Neural cell (in vitro differentiated cells): ENCODE measurements around the gene SPEG.

Experiments used
- MXI1 ChIP-seq: fragments of 450-650 bp; conservative IDR thresholded peaks from 2 replicates; pipeline ENCODE4 v1.6.1; 2014; ENCODE audit warnings: antibody characterized with exemption, mild to moderate bottlenecking; ENCODE audit not compliant: poor library complexity, severe bottlenecking
- RAD21 ChIP-seq: fragments of 450-650 bp; conservative IDR thresholded peaks from 2 replicates; pipeline ENCODE4 v1.6.1; 2014; ENCODE audit warnings: antibody characterized with exemption, mild to moderate bottlenecking, moderate library complexity
- SMC3 ChIP-seq: fragments of 450-650 bp; conservative IDR thresholded peaks from 2 replicates; pipeline ENCODE4 v1.6.1; 2014; ENCODE audit warnings: antibody characterized with exemption, mild to moderate bottlenecking, moderate library complexity; ENCODE audit not compliant: poor library complexity
- TAF1 ChIP-seq: IDR thresholded peaks from 2 replicates; pipeline ENCODE4 v1.6.1; 2012; ENCODE audit warnings: low read depth
- TF ChIP-seq, protein P1 (sequence below): fragments of 450-650 bp; IDR thresholded peaks from 2 replicates; pipeline ENCODE4 v1.5.1; 2014; ENCODE audit warnings: antibody characterized with exemption, mild to moderate bottlenecking, moderate library complexity; ENCODE audit not compliant: poor library complexity, severe bottlenecking
- TF ChIP-seq, protein P2 (sequence below): IDR thresholded peaks from 2 replicates; pipeline ENCODE4 v1.6.1; 2012; ENCODE audit warnings: borderline replicate concordance

GRCh38 chr2:219536967-219537366 is 102.3 kb downstream of the SPEG start:
- TF ChIP-seq MXI1, result no peak
- TF ChIP-seq, protein P1, sequence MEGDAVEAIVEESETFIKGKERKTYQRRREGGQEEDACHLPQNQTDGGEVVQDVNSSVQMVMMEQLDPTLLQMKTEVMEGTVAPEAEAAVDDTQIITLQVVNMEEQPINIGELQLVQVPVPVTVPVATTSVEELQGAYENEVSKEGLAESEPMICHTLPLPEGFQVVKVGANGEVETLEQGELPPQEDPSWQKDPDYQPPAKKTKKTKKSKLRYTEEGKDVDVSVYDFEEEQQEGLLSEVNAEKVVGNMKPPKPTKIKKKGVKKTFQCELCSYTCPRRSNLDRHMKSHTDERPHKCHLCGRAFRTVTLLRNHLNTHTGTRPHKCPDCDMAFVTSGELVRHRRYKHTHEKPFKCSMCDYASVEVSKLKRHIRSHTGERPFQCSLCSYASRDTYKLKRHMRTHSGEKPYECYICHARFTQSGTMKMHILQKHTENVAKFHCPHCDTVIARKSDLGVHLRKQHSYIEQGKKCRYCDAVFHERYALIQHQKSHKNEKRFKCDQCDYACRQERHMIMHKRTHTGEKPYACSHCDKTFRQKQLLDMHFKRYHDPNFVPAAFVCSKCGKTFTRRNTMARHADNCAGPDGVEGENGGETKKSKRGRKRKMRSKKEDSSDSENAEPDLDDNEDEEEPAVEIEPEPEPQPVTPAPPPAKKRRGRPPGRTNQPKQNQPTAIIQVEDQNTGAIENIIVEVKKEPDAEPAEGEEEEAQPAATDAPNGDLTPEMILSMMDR, result no peak
- TF ChIP-seq, protein P2, sequence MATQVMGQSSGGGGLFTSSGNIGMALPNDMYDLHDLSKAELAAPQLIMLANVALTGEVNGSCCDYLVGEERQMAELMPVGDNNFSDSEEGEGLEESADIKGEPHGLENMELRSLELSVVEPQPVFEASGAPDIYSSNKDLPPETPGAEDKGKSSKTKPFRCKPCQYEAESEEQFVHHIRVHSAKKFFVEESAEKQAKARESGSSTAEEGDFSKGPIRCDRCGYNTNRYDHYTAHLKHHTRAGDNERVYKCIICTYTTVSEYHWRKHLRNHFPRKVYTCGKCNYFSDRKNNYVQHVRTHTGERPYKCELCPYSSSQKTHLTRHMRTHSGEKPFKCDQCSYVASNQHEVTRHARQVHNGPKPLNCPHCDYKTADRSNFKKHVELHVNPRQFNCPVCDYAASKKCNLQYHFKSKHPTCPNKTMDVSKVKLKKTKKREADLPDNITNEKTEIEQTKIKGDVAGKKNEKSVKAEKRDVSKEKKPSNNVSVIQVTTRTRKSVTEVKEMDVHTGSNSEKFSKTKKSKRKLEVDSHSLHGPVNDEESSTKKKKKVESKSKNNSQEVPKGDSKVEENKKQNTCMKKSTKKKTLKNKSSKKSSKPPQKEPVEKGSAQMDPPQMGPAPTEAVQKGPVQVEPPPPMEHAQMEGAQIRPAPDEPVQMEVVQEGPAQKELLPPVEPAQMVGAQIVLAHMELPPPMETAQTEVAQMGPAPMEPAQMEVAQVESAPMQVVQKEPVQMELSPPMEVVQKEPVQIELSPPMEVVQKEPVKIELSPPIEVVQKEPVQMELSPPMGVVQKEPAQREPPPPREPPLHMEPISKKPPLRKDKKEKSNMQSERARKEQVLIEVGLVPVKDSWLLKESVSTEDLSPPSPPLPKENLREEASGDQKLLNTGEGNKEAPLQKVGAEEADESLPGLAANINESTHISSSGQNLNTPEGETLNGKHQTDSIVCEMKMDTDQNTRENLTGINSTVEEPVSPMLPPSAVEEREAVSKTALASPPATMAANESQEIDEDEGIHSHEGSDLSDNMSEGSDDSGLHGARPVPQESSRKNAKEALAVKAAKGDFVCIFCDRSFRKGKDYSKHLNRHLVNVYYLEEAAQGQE, result no peak
- no peak for TF ChIP-seq TAF1
- TF ChIP-seq RAD21, result no peak
- TF ChIP-seq SMC3, result no peak
